HG03045 (cell line): ENCODE results near the gene PRICKLE3.
"Not testable (repeated sequence)": the region's sequence is repeated elsewhere in the genome, so short reads cannot be mapped to it uniquely, and the experiment has no call there.

Experiments used
- ATAC-seq: cut with Tn5 transposase; IDR thresholded peaks from one replicate; pipeline ENCODE4 v1.9.1; 2021; ENCODE audit warnings: mild to moderate bottlenecking, moderate library complexity; ENCODE audit not compliant: unreplicated experiment

Gene PRICKLE3

GRCh38 chrX:49183701-49184281 is 2.4 kb downstream of the PRICKLE3 start:
- no peak for ATAC-seq

- ATAC-seq = no peak
Observed at GRCh38 chrX:49179358-49179757, 6.8 kb downstream of the PRICKLE3 start.

DNA sequence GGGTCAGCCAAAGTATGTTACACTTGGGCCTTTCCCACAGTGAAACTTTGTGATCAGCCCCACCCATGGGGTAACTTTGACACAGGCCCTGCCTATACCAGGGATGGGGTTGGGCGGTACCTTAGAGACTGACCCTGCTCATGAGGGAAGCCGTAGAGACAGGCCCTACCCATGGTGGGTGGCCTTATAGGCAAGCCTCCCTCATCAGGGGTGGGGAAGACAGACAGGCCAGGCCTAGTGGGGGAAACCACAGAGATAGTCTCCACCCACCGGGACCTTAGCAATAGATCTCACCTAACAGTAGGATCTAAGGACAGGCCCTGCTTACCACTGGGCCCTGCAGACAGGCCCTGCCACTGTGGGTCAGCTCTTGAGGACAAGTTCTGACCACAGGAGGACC is 7.6 kb downstream of the PRICKLE3 start:
- no peak for ATAC-seq

GRCh38 chrX:49177873-49178480 is 8.2 kb downstream of the PRICKLE3 start:
- ATAC-seq = no peak

- no peak for ATAC-seq
Observed at GRCh38 chrX:49177338-49177833, 8.8 kb downstream of the PRICKLE3 start.

DNA sequence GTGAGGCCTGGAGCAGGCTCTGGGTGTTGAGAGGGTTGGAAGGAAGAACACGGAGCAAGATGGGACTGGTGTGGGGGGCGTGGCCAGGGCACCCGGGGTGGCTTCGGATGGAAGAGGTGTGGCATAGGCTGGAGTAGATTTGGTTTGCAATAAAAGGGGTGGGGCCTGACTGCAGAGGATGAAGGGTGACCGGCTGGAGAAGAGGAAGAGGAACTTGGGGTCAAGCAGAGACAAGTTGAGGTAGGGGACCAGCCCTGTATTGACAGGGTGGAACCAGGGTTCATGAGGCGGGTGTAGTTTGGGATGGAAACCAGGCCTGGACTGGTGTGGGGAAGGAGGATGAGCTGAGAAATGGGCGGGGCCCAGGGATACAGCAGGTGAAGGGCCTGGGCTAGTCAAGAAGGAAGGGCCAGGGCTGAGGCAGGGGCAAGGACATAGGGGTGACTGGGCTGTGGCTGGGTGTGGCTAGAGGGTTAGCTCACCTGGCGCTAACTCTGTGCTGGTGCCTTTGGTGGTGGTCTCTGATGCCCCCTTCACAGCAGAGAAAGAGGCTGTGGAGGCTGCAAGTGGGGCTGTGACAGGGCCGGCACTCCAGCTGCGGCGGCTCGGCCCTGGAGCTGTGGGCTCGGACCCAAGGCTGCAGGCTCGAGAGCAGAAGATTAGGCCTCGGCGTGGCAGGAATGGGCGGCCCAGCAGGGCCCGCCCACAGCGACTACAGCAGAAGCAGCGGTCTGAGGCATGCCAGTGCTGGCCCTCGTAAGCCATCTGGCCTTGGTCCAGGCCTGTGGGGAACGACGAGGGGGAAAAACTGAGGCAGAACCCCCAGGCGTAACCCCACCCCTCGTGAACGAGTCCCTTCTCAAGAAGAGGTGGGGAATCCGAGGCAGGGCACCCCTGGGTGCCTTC is 9.5 kb downstream of the PRICKLE3 start:
- ATAC-seq = no peak

GRCh38 chrX:49175435-49176274 is 10.5 kb downstream of the PRICKLE3 start:
- ATAC-seq = no peak

- ATAC-seq = no peak
Observed at GRCh38 chrX:49174723-49175122, 11.4 kb downstream of the PRICKLE3 start.

- not testable (repeated sequence) for ATAC-seq
Observed at GRCh38 chrX:49173544-49173943, 12.6 kb downstream of the PRICKLE3 start.

GRCh38 chrX:49172280-49172780 is 13.8 kb downstream of the PRICKLE3 start:
- ATAC-seq = peak; percentile 72

DNA sequence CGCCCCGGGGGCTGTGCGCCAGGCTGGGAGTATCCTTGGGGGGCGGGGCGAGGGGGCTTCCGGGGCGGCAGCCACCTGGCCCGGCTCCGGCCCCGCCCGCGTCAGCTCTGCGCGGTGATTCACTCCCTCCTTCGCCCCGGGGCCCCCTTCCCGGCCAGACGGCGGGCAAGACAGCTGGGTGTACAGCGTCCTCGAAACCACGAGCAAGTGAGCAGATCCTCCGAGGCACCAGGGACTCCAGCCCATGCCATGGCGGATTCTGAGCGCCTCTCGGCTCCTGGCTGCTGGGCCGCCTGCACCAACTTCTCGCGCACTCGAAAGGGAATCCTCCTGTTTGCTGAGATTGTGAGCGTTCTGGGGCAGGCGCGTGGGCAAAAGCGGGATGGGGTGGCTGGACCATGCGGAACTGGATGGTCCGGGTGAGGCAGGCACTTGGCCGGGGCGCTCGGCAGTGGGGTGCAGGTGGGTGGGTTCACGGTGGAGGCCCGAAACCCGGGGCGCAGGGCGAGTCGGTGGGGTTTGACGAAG is 14.4 kb downstream of the PRICKLE3 start, which contains the start of gene PLP2:
PLP2 (plus strand) TSS at position 147 of the 528 bp plus-strand sequence; CDS start at position 250, 103 bp downstream.
- ATAC-seq = peak; percentile 39

- ATAC-seq = no peak
Observed at GRCh38 chrX:49167740-49168108, 18.4 kb downstream of the PRICKLE3 start.

- no peak for ATAC-seq
Observed at GRCh38 chrX:49166914-49167739, 19.0 kb downstream of the PRICKLE3 start.

DNA sequence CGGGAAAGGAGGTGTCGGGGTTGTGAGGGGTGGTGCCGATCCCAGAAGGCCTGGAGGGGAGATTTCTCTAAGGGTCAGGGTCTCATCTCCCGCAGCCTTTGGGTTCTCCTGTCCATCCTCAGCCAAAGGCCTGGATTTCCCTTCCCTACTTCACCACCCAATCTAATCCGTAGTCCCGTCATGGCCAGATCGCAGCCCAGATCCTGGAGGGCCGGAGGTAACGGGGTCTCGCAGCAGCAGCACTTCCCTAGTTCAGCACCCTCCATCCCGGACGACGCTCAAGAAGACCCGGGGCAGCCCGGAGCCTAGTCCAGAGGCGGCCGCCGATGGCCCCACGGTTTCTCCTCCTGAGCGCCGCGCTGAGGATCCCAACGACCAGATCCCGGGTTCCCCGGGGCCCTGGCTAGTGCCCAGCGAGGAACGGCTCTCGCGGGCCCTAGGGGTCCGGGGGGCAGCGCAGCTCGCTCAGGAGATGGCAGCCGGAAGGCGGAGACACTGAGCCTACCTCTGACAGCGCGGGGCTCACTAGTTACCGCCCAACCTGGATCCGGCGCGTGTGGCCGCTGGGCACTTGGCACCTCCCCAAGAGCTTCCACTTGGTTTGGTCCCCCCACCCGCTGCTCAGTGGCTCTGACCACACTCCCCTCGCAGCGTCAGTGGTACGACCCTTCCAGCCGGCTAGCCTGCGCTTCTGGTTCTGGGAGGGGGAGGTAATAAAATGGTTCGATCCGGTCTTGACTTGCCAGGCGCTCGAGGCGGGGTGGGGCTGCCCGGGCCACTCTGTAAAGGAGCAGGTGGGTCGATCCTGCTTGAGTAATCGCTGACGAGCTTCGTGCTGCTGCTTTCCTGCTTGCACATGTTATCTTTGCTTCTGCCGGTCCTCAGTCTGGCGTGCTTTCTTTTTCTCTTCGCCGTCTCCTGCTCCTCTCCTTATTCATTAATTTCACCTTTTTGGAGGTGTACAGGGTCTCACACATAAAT is 20.0 kb downstream of the PRICKLE3 start:
- no peak for ATAC-seq

DNA sequence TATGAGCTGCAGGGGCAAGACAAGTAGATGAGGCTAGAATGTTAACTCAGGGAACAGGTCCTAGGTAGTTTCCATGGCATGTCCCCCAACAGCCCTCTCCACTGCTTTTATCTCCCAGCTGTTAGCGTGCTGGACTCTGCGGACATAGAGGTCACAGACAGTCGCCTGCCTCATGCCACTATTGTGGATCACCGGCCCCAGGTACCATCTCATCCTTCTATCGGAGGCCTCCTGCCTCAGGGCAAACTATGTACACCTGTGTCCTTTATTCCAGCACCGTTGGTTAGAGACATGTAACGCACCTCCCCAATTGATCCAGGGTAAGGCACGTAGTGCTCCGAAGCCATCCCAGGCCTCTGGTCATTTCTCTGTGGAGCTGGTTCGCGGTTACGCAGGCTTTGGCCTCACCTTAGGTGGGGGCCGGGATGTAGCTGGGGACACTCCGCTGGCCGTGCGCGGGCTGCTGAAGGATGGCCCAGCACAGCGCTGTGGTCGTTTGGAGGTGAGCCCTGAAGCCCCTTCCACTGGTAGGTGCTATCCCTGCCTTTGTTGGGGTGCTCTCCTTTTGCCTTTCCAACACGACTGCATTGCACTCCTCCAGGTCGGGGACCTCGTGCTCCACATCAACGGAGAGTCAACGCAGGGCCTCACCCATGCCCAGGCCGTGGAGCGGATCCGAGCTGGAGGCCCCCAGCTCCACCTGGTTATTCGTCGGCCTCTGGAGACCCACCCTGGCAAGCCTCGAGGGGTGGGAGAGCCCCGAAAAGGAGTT is 21.4 kb downstream of the PRICKLE3 start:
- ATAC-seq = no peak

DNA sequence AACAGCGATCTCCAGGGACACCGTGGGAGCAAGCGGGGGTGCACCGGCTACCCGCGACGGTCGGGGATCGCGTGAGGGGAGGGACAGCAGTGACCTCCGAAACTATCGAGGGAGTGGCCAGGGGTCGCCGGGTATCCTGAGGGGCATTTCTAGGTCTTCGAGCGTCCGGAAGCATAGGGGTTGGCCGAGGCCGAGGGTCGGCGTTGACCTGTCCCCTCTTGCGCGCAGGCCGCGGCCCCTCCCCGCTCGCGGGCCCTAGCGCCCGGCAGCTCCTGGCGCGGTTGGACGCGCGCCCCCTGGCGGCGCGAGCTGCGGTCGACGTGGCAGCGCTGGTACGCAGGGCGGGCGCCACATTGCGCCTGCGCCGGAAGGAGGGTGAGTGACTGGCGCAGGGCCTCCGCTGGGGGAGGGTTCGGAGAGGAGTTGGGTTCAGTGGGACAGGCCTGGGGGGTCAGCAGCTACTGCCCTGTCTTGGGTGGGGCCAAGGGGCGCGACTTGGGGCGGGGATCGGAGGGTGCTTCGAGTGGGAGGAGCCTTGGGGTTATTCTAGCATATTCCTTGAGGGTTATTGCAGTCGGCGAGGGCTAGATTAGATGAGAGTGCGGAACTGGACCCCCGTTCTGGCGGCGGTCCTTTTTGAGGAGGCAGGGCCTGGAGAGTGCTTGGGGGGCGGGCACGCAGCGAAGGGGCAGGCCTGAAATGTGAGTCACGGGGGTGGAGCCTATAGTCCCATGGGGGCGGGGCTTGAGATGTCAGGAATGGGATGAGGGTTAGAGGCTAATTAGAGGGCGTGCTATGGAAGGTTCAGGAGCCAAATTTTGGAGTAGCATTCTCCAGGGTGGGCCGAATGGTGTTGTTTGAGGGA is 22.4 kb downstream of the PRICKLE3 start:
- ATAC-seq = peak; percentile 62

GRCh38 chrX:49162620-49163019 is 23.6 kb downstream of the PRICKLE3 start, which contains the start of gene MAGIX:
MAGIX (plus strand) TSS chrX:49162758; CDS start chrX:49162890, 132 bp downstream.
- ATAC-seq = no peak
